ENCODE measurements around the gene MRPL55.

Gene MRPL55

DNA sequence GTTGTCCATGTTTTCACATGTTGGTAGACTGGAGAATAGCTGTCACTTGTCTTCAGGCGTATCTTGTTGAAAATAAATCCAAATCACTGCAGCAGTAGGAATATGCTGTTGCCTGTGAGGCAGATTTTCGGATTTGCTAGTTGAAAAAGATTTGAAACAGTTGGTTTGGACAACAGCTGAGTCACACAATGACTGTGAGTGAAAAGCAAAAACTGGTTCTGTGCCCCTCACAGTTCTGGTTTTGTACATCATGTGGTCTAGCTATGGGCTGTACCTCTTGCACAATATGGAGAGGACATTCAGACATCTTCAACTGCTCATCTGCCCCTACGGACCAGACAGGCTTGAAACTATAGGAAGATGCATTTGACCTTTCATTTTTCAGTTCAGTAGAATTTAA, 24.8 kb downstream of the MRPL55 start:
- DNase-seq (ENCODE audit: low read depth in 2 of 2), result no peak

GRCh38 chr1:228083871-228084278, 25.2 kb downstream of the MRPL55 start:
- no peak for DNase-seq (ENCODE audit: low read depth in 2 of 2)

DNA sequence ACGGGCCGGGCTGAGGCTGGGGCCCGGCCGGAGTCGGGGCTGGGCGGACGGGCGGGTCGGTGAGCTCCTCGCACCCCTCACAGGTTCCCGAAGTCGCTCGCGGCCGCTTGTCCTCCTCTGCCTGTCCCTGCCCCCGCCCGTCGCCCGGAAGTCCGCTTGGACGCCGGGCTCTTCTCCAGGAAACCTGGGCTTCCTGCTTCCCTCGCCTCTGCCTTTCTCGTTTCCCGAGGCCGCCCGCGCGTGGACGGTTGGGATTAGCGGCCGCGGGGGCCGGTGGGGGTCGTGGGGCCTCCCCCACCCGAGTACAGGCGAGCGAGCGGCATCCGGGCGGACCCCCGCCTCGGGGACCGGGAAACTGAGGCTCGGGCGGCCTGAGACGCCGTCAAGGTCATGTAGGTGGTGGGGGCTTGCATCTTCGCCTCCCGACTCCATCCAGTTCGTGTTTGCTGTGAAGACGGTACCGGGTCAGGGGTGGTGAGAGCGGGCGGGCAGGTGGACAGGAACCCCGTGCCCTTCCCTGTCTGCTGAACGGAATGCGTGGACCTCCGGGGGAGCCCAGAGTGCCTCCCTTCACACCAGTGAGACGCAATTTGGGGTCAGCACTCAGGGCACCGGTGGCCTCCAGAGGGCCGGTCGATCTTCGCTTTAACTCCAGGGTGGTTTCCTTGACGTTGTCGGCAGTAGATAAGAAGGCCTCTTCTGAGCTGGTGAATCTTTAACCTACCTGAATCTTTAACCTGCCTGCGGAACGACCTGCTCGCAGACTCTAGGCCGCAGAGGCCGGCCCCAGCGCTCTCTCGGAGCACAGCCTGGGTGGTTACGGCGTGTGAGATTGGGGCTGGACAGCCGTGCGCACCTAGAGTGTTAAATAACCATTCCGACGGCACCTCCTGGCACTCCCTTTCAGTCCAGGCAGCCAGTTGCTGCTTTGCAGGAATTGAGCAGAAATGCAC, 25.9 kb downstream of the MRPL55 start:
- no peak for DNase-seq (ENCODE audit: low read depth in 2 of 2)

DNA sequence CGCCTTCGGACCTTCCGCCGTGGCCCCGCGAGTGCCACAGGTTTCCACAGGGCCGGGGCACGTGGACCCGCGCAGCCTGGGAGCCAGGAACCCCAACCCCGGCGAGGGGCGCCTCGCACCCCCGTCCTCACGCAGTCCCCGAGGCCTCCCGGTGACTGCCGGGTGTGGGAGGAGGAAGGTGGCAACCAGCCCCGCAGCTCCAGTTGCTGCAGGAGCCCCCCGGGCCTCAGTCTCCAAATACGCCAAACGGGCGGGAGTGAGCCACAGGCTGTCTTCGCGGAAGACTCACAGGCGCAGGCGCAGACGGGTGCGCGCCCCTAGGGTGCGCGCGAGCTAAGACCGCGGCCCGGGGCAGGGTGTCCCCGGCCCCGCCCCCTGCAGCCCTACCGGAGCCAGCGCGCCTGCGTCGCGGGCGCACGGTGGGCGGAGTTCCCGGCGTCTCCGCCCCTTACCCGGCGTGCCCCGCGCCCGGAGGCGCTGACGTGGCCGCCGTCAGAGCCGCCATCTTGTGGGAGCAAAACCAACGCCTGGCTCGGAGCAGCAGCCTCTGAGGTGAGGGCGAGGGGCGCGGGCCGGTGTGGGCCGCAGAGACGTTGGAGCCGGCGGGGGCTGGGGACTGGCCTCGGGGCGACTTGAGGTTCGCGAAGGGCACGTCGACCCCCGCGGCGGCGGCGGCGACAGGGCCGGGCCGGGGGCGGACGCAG, 26.7 kb downstream of the MRPL55 start, which contains the start of gene ARF1:
ARF1 (plus strand) TSS at position 495 of the 704 bp plus-strand sequence. CDS start 14,407 bp downstream, outside the sequence.
- DNase-seq (ENCODE audit: low read depth in 2 of 2), result peak; percentile 84 to 89

- DNase-seq (ENCODE audit: low read depth in 2 of 2), result no peak
Observed at GRCh38 chr1:228081578-228082213, 27.4 kb downstream of the MRPL55 start.

GRCh38 chr1:228081144-228081543, 28.0 kb downstream of the MRPL55 start:
- no peak for DNase-seq (ENCODE audit: low read depth in 2 of 2)

- DNase-seq (ENCODE audit: low read depth in 2 of 2), result no peak
Observed at GRCh38 chr1:228079601-228080263, 29.4 kb downstream of the MRPL55 start.

GRCh38 chr1:228079013-228079412, 30.1 kb downstream of the MRPL55 start:
- no peak for DNase-seq (ENCODE audit: low read depth in 2 of 2)

DNA sequence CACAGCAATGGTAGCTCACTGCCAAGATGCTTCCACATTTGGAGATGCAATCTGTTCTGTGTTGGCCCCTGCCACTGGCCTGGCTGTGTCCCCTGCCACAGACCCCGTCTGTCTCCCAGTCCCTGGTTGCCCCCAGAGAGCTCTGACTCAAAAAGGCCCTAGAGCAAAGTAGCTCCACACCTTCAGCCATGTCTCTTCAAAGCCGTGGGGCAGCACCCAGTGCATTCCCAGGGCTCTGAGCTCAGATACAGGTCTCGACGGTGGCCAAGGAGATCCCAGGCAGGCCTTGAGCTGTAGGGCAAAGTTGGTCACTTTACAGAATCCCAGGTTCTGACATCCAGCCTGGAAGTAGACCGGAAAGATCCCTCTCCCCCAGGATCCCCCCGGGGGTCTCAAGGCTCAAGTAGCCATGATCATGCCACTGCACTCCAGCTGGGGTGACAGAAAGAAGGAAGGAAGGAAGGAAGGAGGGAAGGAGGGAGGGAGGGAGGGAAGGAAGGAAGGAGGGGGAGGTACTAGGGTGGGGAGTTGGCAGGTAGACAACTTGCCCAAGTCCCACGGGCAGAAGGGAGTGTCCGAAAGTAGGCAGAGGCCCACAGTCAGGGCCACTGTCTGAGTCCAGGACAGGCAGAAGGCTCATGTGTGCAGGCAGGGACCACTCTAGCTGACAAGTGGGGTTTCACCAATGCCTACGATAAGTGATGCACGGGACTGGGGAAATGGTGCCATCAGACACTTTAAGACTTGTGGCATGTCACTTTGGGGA, 31.4 kb downstream of the MRPL55 start:
- no peak for DNase-seq (ENCODE audit: low read depth in 2 of 2)

DNA sequence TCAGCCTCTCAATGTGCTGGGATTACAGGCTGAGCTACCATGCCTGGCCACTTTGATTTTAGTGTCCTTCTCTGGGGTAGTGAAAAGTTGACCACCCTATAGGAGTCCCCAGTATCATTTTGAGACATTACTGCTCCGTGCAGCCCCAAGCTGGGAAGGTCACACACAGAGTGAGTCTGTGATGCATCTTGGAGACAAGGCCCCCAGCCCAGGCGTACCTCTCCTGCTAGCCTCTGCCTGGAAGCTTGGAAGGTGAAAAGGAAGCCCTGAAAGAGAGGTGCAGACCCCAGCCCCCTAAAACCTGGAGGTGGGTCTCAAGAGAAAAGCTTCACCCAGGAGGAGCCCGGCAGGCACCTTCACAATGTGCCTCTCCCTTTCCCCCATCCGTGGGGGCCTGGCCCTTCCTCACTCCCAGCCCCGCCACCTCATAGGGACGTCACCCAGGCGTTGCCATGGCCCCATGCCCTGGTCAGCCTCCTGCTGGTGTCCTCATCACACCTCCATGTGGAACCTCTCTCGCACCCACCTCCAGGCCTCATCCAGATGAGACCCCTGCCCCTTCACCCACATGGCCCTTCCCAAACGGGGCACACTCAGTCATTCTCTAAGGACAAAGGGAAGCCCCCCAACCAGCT, 32.2 kb downstream of the MRPL55 start:
- no peak for DNase-seq (ENCODE audit: low read depth in 2 of 2)

DNA sequence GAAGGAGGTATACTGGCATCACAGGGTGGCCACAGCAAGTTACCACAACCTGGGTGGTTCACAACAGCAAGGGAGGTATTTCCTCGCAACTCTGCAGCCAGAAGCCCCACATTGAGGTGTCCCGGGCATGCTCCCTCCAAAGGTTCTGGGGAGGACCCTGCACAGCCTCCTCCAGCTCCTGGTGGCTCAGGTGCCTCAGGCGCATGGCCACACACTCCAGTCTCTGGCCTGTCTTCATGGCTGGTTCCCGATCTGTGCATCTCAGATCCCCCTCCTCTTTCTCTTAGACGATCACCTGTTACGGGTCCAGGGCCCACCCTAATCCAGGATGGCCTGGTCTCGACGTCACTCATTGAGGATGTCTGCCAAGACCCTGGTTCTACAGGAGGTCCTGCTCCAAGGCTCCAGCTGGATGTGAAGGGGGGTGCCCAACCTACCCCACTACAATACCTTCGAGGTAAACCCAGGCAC, 33.3 kb downstream of the MRPL55 start:
- DNase-seq (ENCODE audit: low read depth in 2 of 2), result no peak

GRCh38 chr1:228074954-228075730, 34.0 kb downstream of the MRPL55 start:
- DNase-seq (ENCODE audit: low read depth in 2 of 2), result no peak

GRCh38 chr1:228073857-228074545, 35.1 kb downstream of the MRPL55 start:
- DNase-seq (ENCODE audit: low read depth in 2 of 2), result no peak

DNA sequence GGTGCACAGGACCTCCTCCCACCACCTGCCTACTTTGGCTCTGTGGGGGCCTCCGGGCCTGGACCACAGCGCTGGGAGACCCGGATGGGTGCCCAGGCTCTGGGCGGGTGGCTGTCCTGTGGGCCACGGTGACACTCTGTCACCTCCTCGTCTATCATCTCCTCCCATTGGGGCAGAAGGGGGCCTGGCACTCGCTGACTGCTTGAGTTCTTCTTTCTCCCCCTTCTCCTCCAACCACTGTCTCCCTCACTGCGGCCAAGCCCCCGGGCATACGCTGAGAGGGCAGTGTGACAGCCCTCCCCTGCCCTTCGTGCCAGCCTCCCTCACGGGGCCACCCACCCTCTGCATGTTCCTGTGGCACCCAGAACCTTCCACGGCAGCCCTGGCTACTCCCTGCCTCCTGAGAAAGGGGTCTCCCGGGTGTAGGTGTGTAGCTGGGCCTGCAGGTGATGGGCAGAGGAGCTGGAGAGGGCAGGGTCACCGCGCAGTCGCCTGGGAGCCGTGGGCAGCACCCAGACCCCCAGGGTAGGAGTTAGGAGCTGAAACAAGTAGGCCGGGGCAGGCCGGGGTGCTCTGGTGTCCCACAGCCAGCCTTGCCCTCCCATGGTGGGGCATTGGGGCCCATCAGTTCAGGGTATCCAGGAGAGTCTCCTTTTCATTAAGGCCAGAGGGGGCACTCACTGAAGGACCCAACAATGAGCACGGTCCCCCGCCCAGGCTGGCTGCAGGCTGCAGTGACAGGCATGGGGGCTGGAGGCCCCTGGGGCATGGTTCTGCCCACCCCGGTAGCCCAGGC, 35.8 kb downstream of the MRPL55 start:
- DNase-seq (ENCODE audit: low read depth in 2 of 2), result no peak

- no peak for DNase-seq (ENCODE audit: low read depth in 2 of 2)
Observed at GRCh38 chr1:228072658-228073043, 36.4 kb downstream of the MRPL55 start.

GRCh38 chr1:228071839-228072657, 37.1 kb downstream of the MRPL55 start:
- DNase-seq (ENCODE audit: low read depth in 2 of 2), result no peak

GRCh38 chr1:228070851-228071250, 38.2 kb downstream of the MRPL55 start:
- DNase-seq (ENCODE audit: low read depth in 2 of 2), result no peak

Data from stimulated activated CD4-positive, alpha-beta T cell treated with anti-CD3 and anti-CD28 coated beads, Interleukin-12 subunit alpha, Interleukin-12 subunit beta, amount 100 ng/mL, for 24 hours (primary cell).